Sigmoid colon (tissue), 4 donors: Measurements from ENCODE around the gene BLTP3A.

Experiments used
- CTCF ChIP-seq, 4 experiments: fragments of 450-650 bp in 3 of 4; fragments of 200-600 bp in 1 of 4; IDR thresholded peaks; one replicate each; pipeline ENCODE4 v1.5.1; 2016 to 2019; ENCODE audit warnings: antibody characterized with exemption in 4 of 4, mild to moderate bottlenecking in 3 of 4, moderate library complexity in 2 of 4
- EP300 ChIP-seq, 4 donors: sonication (generic); formaldehyde crosslinking; IDR thresholded peaks; one replicate each; pipeline ENCODE4 v1.6.1; 2017; ENCODE audit warnings: antibody characterized with exemption in 4 of 4
- POLR2A ChIP-seq, 2 donors: fragments of 450-650 bp; IDR thresholded peaks; one replicate each; pipeline ENCODE4 v1.6.1; 2016; ENCODE audit warnings: antibody characterized with exemption in 2 of 2, mild to moderate bottlenecking in 2 of 2, moderate library complexity in 2 of 2
- POLR2AphosphoS5 ChIP-seq, 4 donors: sonication (generic); formaldehyde crosslinking; IDR thresholded peaks; one replicate each; pipeline ENCODE4 v1.6.1; 2017; ENCODE audit warnings: antibody characterized with exemption in 4 of 4

- no peak for TF ChIP-seq CTCF (IDR thresholded peaks at IDR 0.05)
- no peak for TF ChIP-seq EP300 (IDR thresholded peaks at IDR 0.05)
- no peak for TF ChIP-seq POLR2AphosphoS5 (IDR thresholded peaks at IDR 0.05)
- TF ChIP-seq POLR2A (IDR thresholded peaks at IDR 0.05) = no peak
Observed at GRCh38 chr6:34836451-34836850, 44.6 kb downstream of the BLTP3A start.
